ENCODE measurements around the gene TGM2.

- TF ChIP-seq, protein P1, sequence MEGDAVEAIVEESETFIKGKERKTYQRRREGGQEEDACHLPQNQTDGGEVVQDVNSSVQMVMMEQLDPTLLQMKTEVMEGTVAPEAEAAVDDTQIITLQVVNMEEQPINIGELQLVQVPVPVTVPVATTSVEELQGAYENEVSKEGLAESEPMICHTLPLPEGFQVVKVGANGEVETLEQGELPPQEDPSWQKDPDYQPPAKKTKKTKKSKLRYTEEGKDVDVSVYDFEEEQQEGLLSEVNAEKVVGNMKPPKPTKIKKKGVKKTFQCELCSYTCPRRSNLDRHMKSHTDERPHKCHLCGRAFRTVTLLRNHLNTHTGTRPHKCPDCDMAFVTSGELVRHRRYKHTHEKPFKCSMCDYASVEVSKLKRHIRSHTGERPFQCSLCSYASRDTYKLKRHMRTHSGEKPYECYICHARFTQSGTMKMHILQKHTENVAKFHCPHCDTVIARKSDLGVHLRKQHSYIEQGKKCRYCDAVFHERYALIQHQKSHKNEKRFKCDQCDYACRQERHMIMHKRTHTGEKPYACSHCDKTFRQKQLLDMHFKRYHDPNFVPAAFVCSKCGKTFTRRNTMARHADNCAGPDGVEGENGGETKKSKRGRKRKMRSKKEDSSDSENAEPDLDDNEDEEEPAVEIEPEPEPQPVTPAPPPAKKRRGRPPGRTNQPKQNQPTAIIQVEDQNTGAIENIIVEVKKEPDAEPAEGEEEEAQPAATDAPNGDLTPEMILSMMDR (optimal IDR thresholded peaks at IDR 0.05 in 1 of 3, IDR thresholded peaks at IDR 0.05 in 1 of 3, conservative IDR thresholded peaks at IDR 0.05 in 1 of 3; ENCODE audit: extremely low read depth in 1 of 3, insufficient read depth in 2 of 3, low read length in 3 of 3) = no peak
- no peak for TF ChIP-seq EZH2 (IDR thresholded peaks at IDR 0.05; ENCODE audit: low read length)
Observed at GRCh38 chr20:38089500-38089899, 75.6 kb downstream of the TGM2 start.
